Jurkat, Clone E6-1 (cell line): ENCODE data around the gene NBEA. TPM values are rescaled to one million over a fixed set of nuclear protein-coding genes. Genes with fewer than 3 reads are reported as not detected.
"Not testable (repeated sequence)": the region's sequence is repeated elsewhere in the genome, so short reads cannot be mapped to it uniquely, and the experiment has no call there.

ENCODE experiments used
- DNase-seq: peaks from one replicate; pipeline ENCODE4 v3.0.0-alpha.2; 2011; ENCODE audit warnings: low read depth, low spot score
- H3K4me3 ChIP-seq: 2 replicates; pipeline ENCODE4 v1.5.1; 2011; ENCODE audit warnings: mild to moderate bottlenecking, low read length, control low read depth, moderate library complexity
- polyA plus RNA-seq: library from polyadenylated mRNA; unstranded; fragments of >200 nt; gene quantifications from one replicate; pipeline ENCODE4 v1.2.1, GENCODE V29; 2012; ENCODE audit warnings: missing spikeins; ENCODE audit not compliant: insufficient read length, insufficient read depth

NBEA gene, protein sequence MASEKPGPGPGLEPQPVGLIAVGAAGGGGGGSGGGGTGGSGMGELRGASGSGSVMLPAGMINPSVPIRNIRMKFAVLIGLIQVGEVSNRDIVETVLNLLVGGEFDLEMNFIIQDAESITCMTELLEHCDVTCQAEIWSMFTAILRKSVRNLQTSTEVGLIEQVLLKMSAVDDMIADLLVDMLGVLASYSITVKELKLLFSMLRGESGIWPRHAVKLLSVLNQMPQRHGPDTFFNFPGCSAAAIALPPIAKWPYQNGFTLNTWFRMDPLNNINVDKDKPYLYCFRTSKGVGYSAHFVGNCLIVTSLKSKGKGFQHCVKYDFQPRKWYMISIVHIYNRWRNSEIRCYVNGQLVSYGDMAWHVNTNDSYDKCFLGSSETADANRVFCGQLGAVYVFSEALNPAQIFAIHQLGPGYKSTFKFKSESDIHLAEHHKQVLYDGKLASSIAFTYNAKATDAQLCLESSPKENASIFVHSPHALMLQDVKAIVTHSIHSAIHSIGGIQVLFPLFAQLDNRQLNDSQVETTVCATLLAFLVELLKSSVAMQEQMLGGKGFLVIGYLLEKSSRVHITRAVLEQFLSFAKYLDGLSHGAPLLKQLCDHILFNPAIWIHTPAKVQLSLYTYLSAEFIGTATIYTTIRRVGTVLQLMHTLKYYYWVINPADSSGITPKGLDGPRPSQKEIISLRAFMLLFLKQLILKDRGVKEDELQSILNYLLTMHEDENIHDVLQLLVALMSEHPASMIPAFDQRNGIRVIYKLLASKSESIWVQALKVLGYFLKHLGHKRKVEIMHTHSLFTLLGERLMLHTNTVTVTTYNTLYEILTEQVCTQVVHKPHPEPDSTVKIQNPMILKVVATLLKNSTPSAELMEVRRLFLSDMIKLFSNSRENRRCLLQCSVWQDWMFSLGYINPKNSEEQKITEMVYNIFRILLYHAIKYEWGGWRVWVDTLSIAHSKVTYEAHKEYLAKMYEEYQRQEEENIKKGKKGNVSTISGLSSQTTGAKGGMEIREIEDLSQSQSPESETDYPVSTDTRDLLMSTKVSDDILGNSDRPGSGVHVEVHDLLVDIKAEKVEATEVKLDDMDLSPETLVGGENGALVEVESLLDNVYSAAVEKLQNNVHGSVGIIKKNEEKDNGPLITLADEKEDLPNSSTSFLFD (N-terminal part only)
- polyA plus RNA-seq: 3.1 TPM

DNA sequence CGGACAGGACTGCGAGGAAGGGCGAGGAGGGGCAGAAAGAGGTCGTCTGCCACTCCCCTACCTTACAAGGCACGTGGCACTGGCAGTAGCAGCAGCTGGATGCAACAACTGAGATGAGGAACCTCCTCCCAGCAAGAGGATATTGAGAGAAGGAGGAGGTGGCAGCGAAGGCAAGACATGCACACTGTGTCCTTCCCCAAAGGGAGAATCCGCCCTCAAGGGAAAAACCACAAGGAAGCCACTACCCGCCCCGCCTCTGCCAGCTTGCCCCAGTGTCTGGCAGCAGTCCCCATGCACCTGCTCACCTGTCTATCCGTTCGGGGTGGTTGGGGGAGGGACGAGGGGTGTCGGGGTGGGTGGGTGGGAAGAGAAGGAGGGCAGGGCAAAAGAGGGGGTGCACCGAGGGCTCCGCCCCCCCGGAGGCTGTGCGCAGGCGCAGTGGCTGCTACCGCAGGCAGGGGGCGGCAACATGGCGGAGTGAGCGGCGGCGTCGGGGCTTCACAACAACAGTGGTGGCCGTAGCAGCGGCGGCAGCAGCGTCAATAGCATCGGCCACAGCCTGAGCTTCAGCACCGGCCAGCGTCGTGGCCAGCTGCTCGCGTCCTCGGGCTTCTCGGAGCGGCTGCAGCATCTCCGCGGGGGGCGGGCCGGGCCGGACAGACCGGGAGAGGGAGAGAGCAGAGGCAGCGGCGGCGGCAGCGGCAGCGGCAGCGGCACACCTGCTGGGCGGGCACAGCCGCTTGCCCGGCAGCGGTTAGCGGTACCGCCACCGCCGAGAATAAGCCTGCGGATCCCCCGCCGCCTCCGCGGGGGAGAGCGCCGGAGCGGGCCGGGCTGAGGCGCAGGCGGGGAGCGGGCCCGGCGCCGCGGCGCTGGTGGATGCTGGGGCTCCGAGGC lies at the start of gene NBEA:
NBEA (plus strand) TSS at position 436 of the 897 bp plus-strand sequence. CDS start 551 bp downstream, outside the sequence.
- H3K4me3 ChIP-seq: peak within 1 kb of the TSS; percentile 68

DNA sequence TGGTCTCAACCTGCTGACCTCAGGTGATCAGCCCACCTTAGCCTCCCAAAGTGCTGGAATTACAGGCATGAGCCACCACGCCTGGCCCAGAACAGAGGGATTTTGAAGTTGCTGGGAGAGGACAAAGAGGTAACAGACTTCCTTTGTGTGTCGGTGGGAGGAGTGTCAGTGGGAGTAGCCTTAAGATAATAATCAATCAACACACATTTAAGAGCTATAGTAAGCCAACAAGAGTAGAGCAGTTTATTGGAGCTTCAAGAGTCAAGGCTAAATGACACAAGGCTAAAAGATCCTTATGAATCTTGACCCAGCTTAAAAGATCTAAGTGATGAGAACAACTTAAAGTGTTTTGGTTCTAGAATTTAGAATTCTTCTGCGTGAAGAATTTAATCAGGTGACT lies 47.3 kb upstream of the NBEA start:
- no peak for DNase-seq
- no peak overlapping the region for H3K4me3 ChIP-seq

More for the DNA sequence above, at the start of gene NBEA:
- peak; percentile 67 for DNase-seq

DNA sequence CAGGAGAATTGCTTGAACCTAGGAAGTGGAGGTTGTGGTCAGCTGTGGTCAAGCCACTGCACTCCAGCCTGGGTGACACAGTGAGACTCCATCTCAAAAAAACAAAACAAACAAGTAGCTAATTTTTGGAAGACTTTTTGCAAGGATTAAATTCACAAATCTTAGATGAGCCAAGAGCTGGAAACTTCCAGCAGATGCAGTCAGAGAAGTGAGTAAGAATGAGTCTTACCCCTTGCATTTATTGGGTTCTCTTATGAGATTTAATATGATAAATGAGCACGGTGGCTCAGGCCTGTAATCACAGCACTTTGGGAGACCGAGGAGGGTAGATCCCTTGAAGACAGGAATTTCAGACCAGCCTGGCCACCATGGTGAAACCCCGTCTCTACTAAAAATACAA lies 44.9 kb upstream of the NBEA start:
- no peak for DNase-seq
- H3K4me3 ChIP-seq: no peak overlapping the region

DNA sequence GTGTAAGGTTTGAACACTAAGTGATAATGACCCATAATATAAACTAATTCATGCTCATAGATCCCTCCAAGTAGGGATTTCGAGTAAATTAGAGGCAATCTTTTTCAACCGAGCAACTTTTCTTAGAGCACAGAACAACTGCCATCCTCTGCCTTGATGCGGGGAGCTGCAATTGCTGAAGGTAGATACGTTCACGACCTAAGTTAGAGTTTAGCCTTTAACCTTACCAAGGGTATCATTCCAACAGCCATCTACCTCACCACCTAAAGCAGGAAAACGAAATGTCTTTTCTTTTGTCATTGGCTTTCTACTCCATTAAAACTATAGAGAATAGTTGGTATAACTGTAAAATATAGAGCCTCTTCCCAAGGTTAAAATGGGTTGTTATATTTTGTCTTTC lies 42.2 kb upstream of the NBEA start:
- H3K4me3 ChIP-seq: no peak overlapping the region
- no peak for DNase-seq

DNA sequence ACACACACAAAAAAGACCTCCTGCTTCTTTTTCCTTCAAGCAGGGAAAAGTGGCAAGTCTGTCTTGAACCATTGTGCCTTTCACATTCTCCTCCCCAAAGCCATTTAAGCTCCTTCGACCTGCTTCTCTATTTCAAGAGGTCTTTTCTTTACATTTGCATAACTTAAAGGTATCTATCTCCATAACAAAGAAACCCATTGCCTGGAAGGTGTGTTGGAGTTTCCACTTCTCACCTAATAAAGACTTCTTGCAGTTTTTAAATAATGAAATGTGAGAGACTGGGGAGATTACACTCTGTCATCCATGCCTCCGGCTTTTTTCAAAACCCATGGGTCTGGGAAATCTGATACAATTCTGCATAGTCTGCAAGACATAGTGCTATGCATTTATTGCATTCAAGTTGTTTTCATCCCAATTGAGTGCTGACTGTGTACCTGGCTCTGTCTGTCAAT lies 41.8 kb upstream of the NBEA start:
- H3K4me3 ChIP-seq: no peak overlapping the region
- no peak for DNase-seq

DNA sequence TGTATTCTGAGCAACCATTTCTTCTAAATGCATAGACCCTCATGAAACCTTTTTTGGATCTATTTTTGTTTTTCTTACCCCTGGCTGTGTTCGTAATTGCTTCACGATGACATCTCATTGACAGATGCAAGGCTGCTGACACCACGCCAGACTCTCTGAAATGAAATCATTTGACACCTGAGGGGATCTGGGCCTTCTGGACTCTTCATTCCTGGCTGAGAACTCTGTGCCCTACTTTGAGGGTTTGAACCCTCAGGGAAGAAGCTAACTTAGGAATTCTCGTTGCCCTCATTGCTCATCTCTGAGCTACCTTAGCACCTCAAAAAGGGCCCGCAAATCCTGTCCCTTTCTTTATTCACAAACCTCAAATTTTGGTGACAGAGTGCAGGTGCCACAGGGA lies 40.5 kb upstream of the NBEA start:
- no peak overlapping the region for H3K4me3 ChIP-seq
- DNase-seq: no peak

DNA sequence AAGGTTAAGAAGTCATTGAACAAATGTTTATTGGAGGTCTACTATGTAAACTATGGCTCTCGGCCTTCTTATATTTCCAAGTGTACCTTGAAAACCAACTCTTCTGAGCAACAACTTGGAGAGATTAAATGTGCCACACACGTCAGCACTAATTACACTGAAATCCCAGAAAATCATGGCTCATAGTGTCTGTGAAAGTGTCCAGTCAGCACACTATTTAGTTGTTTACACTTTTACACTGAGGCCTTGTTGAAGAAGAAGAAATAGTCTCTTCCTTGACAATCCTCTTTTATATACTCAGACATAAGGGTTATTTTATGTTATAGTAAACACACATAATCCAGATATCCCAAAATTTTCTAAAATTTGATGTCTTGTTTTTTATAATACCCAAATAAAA lies 30.9 kb upstream of the NBEA start:
- DNase-seq: no peak
- no peak overlapping the region for H3K4me3 ChIP-seq

DNA sequence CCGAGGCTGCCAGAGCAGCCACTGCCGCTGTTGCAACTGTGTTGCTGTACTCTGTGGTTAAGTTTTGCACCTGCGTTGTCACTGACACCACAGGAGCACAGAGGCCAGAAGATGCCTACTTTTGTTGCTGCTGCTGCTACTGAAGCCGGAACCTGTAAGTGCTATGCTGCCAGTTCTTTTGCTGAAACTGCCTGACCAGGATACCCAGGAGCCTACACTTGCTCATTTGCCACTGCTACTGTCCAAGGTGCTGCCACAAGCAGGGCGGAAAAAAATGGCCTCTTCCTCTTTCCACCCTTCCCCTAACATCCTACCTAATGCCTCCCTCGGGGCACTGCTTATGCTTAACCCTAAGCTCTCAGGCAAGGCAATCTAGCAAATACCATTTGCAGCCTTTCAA lies 29.0 kb upstream of the NBEA start:
- peak; percentile 60 for DNase-seq
- no peak overlapping the region for H3K4me3 ChIP-seq

DNA sequence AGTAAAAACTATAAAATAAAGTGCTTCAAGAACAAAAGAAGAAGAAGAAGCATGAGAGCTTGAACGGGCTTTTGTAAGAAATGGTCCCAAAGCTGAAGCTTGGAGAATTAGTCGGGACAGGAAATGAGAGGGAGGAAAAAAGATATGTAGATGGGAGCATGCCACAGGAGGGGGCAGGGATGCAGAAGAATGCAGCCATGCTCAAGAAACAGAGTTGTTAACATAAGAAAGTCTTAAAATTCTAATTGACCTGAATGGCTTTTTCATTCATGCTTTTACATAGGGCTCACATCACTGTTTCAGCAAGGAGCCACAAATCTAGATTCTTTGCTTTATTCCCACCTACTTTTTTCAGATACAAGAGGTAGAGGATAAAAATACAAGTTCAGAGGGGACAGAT lies 27.7 kb upstream of the NBEA start:
- H3K4me3 ChIP-seq: no peak overlapping the region
- DNase-seq: no peak

DNA sequence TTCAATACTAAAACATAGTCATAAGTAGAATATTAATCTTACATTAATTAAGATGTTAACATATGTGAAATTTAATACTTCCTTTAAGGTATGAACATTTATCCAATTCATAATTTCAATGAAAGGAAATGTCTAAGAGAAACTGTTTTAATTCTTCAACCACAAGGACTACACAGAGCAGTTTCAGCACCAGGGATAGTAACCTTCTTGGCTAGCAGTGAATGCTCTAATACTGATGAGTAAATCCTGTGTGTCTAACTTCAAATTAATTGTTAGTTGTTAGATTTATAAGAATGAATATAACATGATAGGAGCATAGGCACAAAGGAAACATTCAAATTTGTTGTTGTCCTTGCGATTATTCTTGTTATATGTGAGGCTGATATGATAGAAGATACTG lies 15.6 kb upstream of the NBEA start:
- no peak overlapping the region for H3K4me3 ChIP-seq
- peak; percentile 39 for DNase-seq

DNA sequence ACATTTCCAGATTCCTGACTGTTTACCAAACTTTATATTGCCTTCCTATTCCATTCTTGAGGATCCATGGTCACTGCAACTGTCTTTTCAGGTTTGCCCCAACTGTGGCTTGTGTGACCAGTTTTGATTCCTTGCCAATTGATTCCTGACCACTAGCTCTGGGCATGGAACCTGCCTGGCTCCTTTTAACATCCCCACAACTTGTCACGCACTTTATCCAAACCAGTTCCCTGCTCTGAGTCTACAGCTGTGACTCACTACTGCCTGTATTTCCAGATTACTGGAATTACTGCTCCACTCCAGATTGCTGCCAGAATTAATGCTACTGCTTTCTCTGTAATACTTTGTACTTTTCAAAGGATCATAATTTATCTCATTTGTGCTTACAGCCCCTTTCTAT lies 13.4 kb upstream of the NBEA start:
- DNase-seq, H3K4me3 ChIP-seq: not testable (repeated sequence)

DNA sequence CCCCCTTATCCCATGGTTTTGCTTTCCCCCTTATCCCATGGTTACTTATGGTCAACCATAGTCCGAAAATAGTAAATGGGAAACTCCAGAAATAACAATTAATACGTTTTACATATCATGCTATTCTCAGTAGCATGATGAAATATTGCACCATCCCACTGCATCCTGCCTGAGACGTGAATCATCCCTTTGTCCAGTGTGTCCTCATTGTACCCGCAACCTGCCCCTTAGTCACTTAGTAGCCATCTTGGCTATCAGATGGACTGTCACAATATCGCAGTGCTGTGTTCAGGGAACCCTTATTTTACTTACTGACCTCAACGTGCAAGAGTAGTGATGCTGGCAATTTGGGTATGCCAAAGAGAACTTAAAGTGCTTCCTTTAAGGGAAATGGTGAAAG lies 10.5 kb upstream of the NBEA start:
- DNase-seq: no peak
- H3K4me3 ChIP-seq: no peak overlapping the region

DNA sequence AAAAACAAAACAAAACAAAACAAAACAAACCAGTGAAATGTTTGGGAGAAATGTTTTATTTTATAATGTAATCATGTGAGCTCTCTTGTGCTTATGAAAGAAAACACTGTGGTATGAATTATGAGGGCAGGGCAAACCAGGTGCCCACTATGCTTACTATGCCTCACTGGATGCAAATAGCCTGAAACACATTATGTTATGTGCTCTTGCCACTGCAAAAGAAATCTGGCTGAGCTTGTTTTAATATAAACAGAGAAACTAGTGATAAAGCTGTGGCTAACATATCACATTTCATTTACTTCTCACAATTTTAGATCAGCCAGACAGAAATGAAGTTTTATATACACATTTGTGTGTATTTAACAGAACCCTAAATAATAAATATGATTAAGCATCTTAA lies 8.7 kb upstream of the NBEA start:
- no peak for DNase-seq
- no peak overlapping the region for H3K4me3 ChIP-seq

DNA sequence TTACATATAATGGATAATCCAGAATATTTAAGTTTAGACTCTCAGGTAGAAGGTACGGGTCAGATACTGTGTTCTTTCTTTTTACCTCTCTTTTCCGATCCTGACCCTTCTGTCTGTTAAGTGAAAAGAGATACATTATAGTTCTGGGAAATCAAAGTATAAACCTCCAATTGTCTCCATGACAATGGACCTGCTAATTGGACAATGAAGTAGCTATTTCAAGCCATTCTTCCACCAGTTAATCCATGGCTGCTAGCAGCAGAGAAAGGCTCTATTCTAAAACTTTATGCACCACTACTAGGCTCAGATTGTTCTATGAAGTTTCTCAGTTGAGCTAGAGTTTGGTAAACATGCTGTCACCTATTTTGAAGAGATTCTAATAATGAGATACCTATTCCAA lies 8.3 kb upstream of the NBEA start:
- H3K4me3 ChIP-seq: no peak overlapping the region
- DNase-seq: no peak

DNA sequence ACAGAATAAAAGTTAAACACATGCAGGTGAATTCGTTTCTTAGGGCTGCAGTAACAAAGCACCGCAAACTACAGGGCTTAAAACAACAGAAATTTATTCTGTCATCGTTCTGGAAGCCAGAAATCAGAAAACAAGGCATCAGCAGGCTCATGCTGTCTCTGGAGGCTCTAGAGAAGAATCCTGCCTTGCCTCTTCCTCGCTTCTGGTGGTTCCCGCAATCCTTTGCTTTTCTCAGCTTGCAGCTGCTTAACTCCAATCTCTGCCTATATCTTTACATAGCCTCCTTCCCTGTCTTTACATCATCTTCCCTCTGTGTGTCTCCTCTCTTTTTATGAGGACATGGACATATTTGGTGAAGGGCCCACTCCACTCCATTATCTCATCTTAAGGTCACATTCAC lies 6.2 kb upstream of the NBEA start:
- no peak overlapping the region for H3K4me3 ChIP-seq
- no peak for DNase-seq

DNA sequence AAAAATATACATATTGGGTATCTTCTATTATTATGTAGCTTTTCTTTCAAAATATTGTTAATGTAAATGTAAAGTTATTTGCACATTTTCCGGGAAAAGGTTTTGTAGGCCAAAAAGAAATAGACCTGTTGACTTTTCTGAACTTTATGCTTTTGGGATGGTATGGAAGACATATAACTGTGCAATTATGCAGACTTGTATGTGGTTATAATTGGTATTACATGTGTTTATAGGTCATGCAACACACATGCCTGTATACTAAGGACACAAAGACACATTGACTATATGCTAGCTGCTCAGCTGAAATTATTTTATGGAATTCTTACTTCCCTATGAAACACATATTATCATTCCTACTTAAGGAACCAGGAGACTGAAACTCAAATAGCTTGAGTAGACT lies 2.3 kb upstream of the NBEA start:
- no peak overlapping the region for H3K4me3 ChIP-seq
- no peak for DNase-seq

DNA sequence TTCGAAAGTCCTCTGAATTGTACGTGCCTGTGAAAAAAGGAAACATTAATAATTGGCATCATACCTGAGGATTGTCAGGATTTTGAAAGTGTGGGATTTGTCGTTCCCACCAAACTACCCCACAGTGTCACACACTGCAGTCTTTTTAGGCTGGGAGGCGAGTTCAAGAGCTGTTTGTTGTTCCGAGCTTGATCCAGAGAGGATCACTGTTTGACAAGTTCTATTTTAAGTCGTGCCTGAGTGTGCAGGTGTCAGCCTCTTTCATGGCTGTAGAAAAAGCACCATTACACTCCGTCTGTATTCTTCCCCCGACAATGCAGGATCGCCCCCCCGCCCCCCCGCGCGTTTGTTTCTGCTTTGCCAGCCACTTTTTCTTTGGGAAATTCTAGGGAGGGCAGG lies 635 bp upstream of the NBEA start:
- H3K4me3 ChIP-seq: peak overlapping the region; percentile 68
- DNase-seq: no peak

DNA sequence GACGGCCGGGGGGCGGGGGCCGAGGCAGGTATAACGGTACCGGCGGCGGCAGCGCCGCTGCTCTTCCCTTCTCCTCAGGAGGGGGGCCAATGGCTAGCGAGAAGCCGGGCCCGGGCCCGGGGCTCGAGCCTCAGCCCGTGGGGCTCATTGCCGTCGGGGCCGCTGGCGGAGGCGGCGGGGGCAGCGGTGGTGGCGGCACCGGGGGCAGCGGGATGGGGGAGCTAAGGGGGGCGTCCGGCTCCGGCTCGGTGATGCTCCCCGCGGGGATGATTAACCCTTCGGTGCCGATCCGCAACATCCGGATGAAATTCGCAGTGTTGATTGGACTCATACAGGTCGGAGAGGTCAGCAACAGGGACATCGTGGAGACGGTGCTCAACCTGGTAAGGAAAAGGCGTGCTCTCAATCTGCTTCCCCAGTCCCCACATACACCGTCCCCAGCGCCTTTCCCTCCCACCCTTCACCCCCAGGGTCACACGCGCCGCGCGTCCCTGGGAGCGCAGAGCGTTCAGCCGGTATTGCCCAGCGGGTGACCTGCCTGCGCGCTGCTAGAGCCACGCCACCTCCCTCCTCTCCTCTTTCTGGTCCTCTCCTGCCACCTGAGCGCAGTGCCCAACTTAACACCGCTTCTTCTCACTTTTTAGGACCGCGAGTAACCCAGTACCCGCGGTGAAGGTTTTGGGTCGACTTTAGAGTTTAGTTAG lies 814 bp downstream of the NBEA start:
- H3K4me3 ChIP-seq: peak overlapping the region; percentile 68
- DNase-seq: no peak
